ENCODE data around the gene SUV39H2.

- TF ChIP-seq CTCF (IDR thresholded peaks at IDR 0.05), result peak; percentile 4
- no peak for TF ChIP-seq EZH2 (IDR thresholded peaks at IDR 0.05)
- TF ChIP-seq EZH2phosphoT487 (IDR thresholded peaks at IDR 0.05), result no peak
Measured at GRCh38 chr10:14837003-14837756, 41.5 kb upstream of the SUV39H2 start.
